Left lung (tissue), 10 donors: Measurements from ENCODE around the gene LTBP1. TPM values are rescaled to one million over a fixed set of nuclear protein-coding genes. Genes with fewer than 3 reads are reported as not detected.

Source experiments
- ATAC-seq: fragments of 200-7000 bp; cut with Tn5 transposase; one replicate; pipeline ENCODE4 v1.9.1; 2020; ENCODE audit warnings: moderate library complexity
- DNase-seq, 4 donors: peaks; one replicate each; pipeline ENCODE4 v3.0.0-alpha.2; 2013 to 2020
- H3K27ac ChIP-seq, 2 donors: fragments of 200-600 bp; sonication (generic) in 1 of 2; one replicate each; pipeline versions ENCODE4 v1.5.0 to v1.8.0; 2020 to 2021
- H3K27me3 ChIP-seq, 2 donors: fragments of 200-600 bp; sonication (generic) in 1 of 2; one replicate each; pipeline versions ENCODE4 v1.5.0 to v1.8.0; 2020 to 2021
- H3K36me3 ChIP-seq, 2 donors: fragments of 200-600 bp; sonication (generic) in 1 of 2; one replicate each; pipeline versions ENCODE4 v1.5.0 to v1.8.0; 2020 to 2021
- H3K4me1 ChIP-seq, 2 donors: fragments of 200-600 bp; one replicate each; pipeline ENCODE4 v1.8.0; 2021
- H3K4me3 ChIP-seq, 2 donors: fragments of 200-600 bp; sonication (generic) in 1 of 2; one replicate each; pipeline versions ENCODE4 v1.5.0 to v1.8.0; 2020 to 2021; ENCODE audit warnings: mild to moderate bottlenecking in 1 of 2
- H3K9me3 ChIP-seq, 2 donors: fragments of 200-600 bp; sonication (generic) in 1 of 2; one replicate each; pipeline versions ENCODE4 v1.5.0 to v1.8.0; 2020 to 2021
- intact Hi-C, 2 donors: fragments of 100-400 bp; cut with DNase I; formaldehyde crosslinking; loops; one replicate each; pipeline versions ENCODE4 v1.11.2 to v1.14.2; 2022
- polyA plus RNA-seq, 6 donors: library from polyadenylated mRNA; unstranded; fragments of 120-200 nt; gene quantifications; one replicate each; pipeline ENCODE4 v1.2.1, GENCODE V29; 2013; ENCODE audit not compliant: insufficient read length in 6 of 6
- total RNA-seq, 2 donors: library from RNA; stranded (reverse); fragmentation: NEBNext Ultra II Directional; extraction: Animal tissue kit (Norgen Biotek cat#: 25700); gene quantifications; one replicate each; pipeline ENCODE4 v1.2.1, GENCODE V29; 2021
- TF ChIP-seq, protein P1 (sequence below), 2 donors: fragments of 200-600 bp; sonication (generic) in 1 of 2; IDR thresholded peaks; one replicate each; pipeline versions ENCODE4 v1.5.0 to v1.8.0; 2021; ENCODE audit warnings: antibody characterized with exemption in 2 of 2
- donor health status: DM: no; HTN: yes; CAD: no.
- donor health status: DM: no; HTN: no; CAD: no.

LTBP1 gene
- total and polyA plus RNA-seq, 8 donors = 35.4 to 81.2 (median 50.9) TPM

GRCh38 chr2:32925283-32925815, 21.4 kb upstream of the LTBP1 start:
- intact Hi-C loops = no loop called here
- Histone ChIP-seq H3K9me3 (no peaks in the 10 kb centered on the region), H3K27me3 (peaks cover 0 to 15% of the 10 kb centered on the region in 2 donors), H3K36me3 (no peaks in the 10 kb centered on the region), H3K4me3 (no peak overlapping the region), H3K27ac (no peak overlapping the region), H3K4me1 (no peaks in the 10 kb centered on the region)
- DNase-seq (no peak), ATAC-seq (no peak)
- TF ChIP-seq, protein P1, sequence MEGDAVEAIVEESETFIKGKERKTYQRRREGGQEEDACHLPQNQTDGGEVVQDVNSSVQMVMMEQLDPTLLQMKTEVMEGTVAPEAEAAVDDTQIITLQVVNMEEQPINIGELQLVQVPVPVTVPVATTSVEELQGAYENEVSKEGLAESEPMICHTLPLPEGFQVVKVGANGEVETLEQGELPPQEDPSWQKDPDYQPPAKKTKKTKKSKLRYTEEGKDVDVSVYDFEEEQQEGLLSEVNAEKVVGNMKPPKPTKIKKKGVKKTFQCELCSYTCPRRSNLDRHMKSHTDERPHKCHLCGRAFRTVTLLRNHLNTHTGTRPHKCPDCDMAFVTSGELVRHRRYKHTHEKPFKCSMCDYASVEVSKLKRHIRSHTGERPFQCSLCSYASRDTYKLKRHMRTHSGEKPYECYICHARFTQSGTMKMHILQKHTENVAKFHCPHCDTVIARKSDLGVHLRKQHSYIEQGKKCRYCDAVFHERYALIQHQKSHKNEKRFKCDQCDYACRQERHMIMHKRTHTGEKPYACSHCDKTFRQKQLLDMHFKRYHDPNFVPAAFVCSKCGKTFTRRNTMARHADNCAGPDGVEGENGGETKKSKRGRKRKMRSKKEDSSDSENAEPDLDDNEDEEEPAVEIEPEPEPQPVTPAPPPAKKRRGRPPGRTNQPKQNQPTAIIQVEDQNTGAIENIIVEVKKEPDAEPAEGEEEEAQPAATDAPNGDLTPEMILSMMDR (IDR thresholded peaks at IDR 0.05) = no peak

GRCh38 chr2:32925976-32926707, 20.6 kb upstream of the LTBP1 start:
- TF ChIP-seq, protein P1 (IDR thresholded peaks at IDR 0.05) = no peak
- Histone ChIP-seq H3K27me3 (peaks cover 0 to 15% of the 10 kb centered on the region in 2 donors), H3K9me3 (no peaks in the 10 kb centered on the region), H3K4me1 (no peaks in the 10 kb centered on the region), H3K36me3 (no peaks in the 10 kb centered on the region), H3K4me3 (no peak overlapping the region), H3K27ac (no peak overlapping the region)
- no peak for DNase-seq
- intact Hi-C loops = no loop called here
- ATAC-seq = no peak

DNA sequence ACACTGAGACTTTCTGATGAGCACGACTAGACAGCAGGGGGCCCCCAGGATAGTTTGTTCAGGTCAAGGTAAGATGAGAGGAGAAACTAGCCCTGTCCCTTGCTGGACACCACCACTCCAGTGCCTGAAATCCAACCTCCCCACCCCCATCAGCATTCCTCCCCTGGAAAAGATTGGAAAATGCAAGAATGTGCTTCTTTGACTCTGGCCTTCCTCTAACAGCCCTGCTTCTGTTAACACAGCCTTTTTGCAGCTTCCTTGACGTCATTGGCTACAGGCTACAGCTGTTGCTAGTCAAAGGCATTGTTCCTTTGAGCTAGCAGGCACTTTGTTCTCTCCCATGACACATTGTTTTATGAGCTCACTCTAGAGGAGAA, 20.1 kb upstream of the LTBP1 start:
- Histone ChIP-seq H3K27me3 (peaks cover 0 to 15% of the 10 kb centered on the region in 2 donors), H3K36me3 (no peaks in the 10 kb centered on the region), H3K4me3 (no peak overlapping the region), H3K27ac (no peak overlapping the region), H3K4me1 (no peaks in the 10 kb centered on the region), H3K9me3 (no peaks in the 10 kb centered on the region)
- ATAC-seq = peak; percentile 27
- peak in 1 of 4 donors; percentile 25 for DNase-seq
- intact Hi-C loops = no loop called here
- TF ChIP-seq, protein P1 (IDR thresholded peaks at IDR 0.05) = no peak

GRCh38 chr2:32930436-32930835, 16.3 kb upstream of the LTBP1 start:
- DNase-seq (no peak), ATAC-seq (no peak)
- no peak overlapping the region for H3K27ac ChIP-seq
- H3K9me3 ChIP-seq = no peaks in the 10 kb centered on the region
- H3K27me3 ChIP-seq = peaks cover 0 to 15% of the 10 kb centered on the region in 2 donors
- H3K36me3 ChIP-seq = no peaks in the 10 kb centered on the region
- intact Hi-C loops = no loop called here
- no peaks in the 10 kb centered on the region for H3K4me1 ChIP-seq
- TF ChIP-seq, protein P1 (IDR thresholded peaks at IDR 0.05) = no peak
- no peak overlapping the region for H3K4me3 ChIP-seq

DNA sequence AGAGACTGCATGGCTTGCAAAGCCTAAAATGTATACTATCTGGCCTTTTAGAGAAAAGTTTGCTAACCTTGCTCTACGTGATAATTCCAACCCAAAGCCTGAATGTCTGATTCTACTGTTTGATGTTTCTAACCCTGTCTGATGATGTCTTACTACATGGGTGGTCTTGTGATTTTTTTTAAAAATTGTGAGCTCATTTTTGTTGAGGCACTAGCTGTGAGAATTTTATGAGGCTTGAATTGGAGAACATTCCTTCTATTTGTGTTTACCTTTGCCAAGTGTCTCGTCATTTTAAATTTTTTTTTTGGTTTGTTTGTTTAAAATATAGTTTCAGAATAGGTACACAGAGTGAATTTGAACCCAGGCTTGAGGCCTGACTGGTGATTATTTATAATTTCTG, 15.2 kb upstream of the LTBP1 start:
- TF ChIP-seq, protein P1 (IDR thresholded peaks at IDR 0.05) = no peak
- peaks cover 0 to 15% of the 10 kb centered on the region in 2 donors for H3K27me3 ChIP-seq
- ATAC-seq (no peak), DNase-seq (no peak)
- no peak overlapping the region for H3K4me3 ChIP-seq
- no peaks in the 10 kb centered on the region for H3K9me3 ChIP-seq
- intact Hi-C loops = no loop called here
- H3K27ac ChIP-seq = no peak overlapping the region
- H3K4me1 ChIP-seq = no peaks in the 10 kb centered on the region
- no peaks in the 10 kb centered on the region for H3K36me3 ChIP-seq
